HEK293 (cell line): ENCODE results near the gene DNASE1.

Experiments used
- CTCF ChIA-PET: fragments of 350-600 bp; formaldehyde crosslinking; extraction: SDS; loops from one replicate; lab custom pipeline; 2021; ENCODE audit warnings: antibody characterized with exemption; lab: Yijun Ruan, JAX
- POLR2A ChIA-PET: fragments of 300-600 bp; formaldehyde crosslinking; extraction: SDS; loops from one replicate; lab custom pipeline; 2020; ENCODE audit warnings: antibody characterized with exemption, inconsistent platforms; lab: Yijun Ruan, JAX
- H3K27ac ChIP-seq: fragments of 200-500 bp; sonication (Bioruptor generic); 2 replicates; pipeline ENCODE4 v1.5.1; 2014; ENCODE audit warnings: low read depth, low read length, control low read depth, inconsistent platforms; ENCODE audit errors: extremely low read depth
- H3K36me3 ChIP-seq, 2 experiments: fragments of 200-500 bp in 1 of 2; sonication (Bioruptor generic) in 1 of 2; 1 replicate in 1 of 2; 2 replicates in 1 of 2; pipeline ENCODE4 v1.5.1; 2014 to 2017; ENCODE audit warnings: inconsistent platforms in 2 of 2, low read length in 2 of 2; ENCODE audit not compliant: control insufficient read depth in 2 of 2, insufficient read depth in 1 of 2
- H3K4me1 ChIP-seq: fragments of 200-500 bp; sonication (Bioruptor generic); 2 replicates; pipeline ENCODE4 v1.5.1; 2014; ENCODE audit warnings: mild to moderate bottlenecking, low read length, inconsistent platforms; ENCODE audit not compliant: control insufficient read depth, insufficient read depth
- H3K4me3 ChIP-seq: 2 replicates; pipeline ENCODE4 v1.5.1; 2011; ENCODE audit warnings: low read depth, mild to moderate bottlenecking, control low read depth, low read length, moderate library complexity
- H3K9me3 ChIP-seq: fragments of 200-500 bp; sonication (Bioruptor generic); 2 replicates; pipeline ENCODE4 v1.5.1; 2014; ENCODE audit warnings: low read depth, low read length, inconsistent platforms; ENCODE audit not compliant: control insufficient read depth, insufficient read depth
- KLF1 ChIP-seq: fragments of 450-650 bp; formaldehyde crosslinking; IDR thresholded peaks from 2 replicates; pipeline ENCODE4 v1.5.1; 2016; ENCODE audit warnings: missing biosample characterization, missing genetic modification characterization
- PRDM1 ChIP-seq: fragments of 450-650 bp; formaldehyde crosslinking; IDR thresholded peaks from 2 replicates; pipeline ENCODE4; 2016; ENCODE audit warnings: missing biosample characterization, missing genetic modification characterization
- TRIM28 ChIP-seq: IDR thresholded peaks from 2 replicates; pipeline ENCODE4 v1.6.1; 2011; ENCODE audit warnings: low read length, control low read depth, borderline replicate concordance
- ZBTB7A ChIP-seq: fragments of 450-650 bp; formaldehyde crosslinking; IDR thresholded peaks from 2 replicates; pipeline ENCODE4 v1.5.1; 2016; ENCODE audit warnings: low read depth, missing biosample characterization, missing genetic modification characterization
- ZNF10 ChIP-seq: fragments of 450-650 bp; formaldehyde crosslinking; IDR thresholded peaks from 2 replicates; pipeline ENCODE4 v1.5.1; 2017; ENCODE audit warnings: missing biosample characterization, missing genetic modification characterization
- ZNF121 ChIP-seq: fragments of 450-650 bp; formaldehyde crosslinking; IDR thresholded peaks from 2 replicates; pipeline ENCODE4 v1.5.1; 2016; ENCODE audit warnings: missing biosample characterization, missing genetic modification characterization
- ZNF169 ChIP-seq: fragments of 450-650 bp; formaldehyde crosslinking; IDR thresholded peaks from 2 replicates; pipeline ENCODE4 v1.5.1; 2016; ENCODE audit warnings: missing biosample characterization, missing genetic modification characterization
- ZNF214 ChIP-seq: fragments of 450-650 bp; formaldehyde crosslinking; IDR thresholded peaks from 2 replicates; pipeline ENCODE4 v1.5.1; 2017; ENCODE audit warnings: missing biosample characterization, mild to moderate bottlenecking, missing genetic modification characterization, borderline replicate concordance
- ZNF221 ChIP-seq: fragments of 450-650 bp; formaldehyde crosslinking; IDR thresholded peaks from 2 replicates; pipeline ENCODE4 v1.5.1; 2017; ENCODE audit warnings: missing biosample characterization, missing genetic modification characterization, borderline replicate concordance
- ZNF239 ChIP-seq: fragments of 450-650 bp; formaldehyde crosslinking; IDR thresholded peaks from 2 replicates; pipeline ENCODE4 v1.5.1; 2016; ENCODE audit warnings: missing biosample characterization, missing genetic modification characterization
- ZNF404 ChIP-seq: fragments of 450-650 bp; formaldehyde crosslinking; IDR thresholded peaks from 2 replicates; pipeline ENCODE4 v1.5.1; 2017; ENCODE audit warnings: missing biosample characterization, missing genetic modification characterization
- ZNF416 ChIP-seq: fragments of 450-650 bp; formaldehyde crosslinking; IDR thresholded peaks from 2 replicates; pipeline ENCODE4 v1.5.1; 2016; ENCODE audit warnings: missing biosample characterization, missing genetic modification characterization
- ZNF423 ChIP-seq: fragments of 450-650 bp; formaldehyde crosslinking; IDR thresholded peaks from 2 replicates; pipeline ENCODE4 v1.5.1; 2016; ENCODE audit warnings: missing biosample characterization, missing genetic modification characterization
- ZNF560 ChIP-seq: fragments of 450-650 bp; formaldehyde crosslinking; IDR thresholded peaks from 2 replicates; pipeline ENCODE4 v1.5.1; 2017; ENCODE audit warnings: missing biosample characterization, missing genetic modification characterization, borderline replicate concordance
- ZNF600 ChIP-seq: fragments of 450-650 bp; formaldehyde crosslinking; IDR thresholded peaks from 2 replicates; pipeline ENCODE4 v1.5.1; 2016; ENCODE audit warnings: missing biosample characterization, missing genetic modification characterization
- ZNF677 ChIP-seq: fragments of 450-650 bp; IDR thresholded peaks from 2 replicates; pipeline ENCODE4 v1.5.0; 2018; ENCODE audit warnings: missing biosample characterization, mild to moderate bottlenecking, missing genetic modification characterization, moderate library complexity
- ZNF747 ChIP-seq: fragments of 450-650 bp; formaldehyde crosslinking; IDR thresholded peaks from 2 replicates; pipeline ENCODE4 v1.5.1; 2016; ENCODE audit warnings: missing biosample characterization, missing genetic modification characterization
- ZNF776 ChIP-seq: fragments of 450-650 bp; formaldehyde crosslinking; IDR thresholded peaks from 2 replicates; pipeline ENCODE4 v1.5.0; 2017; ENCODE audit warnings: missing biosample characterization, missing genetic modification characterization, borderline replicate concordance
- TF ChIP-seq, protein P1 (sequence below): fragments of 450-650 bp; formaldehyde crosslinking; IDR thresholded peaks from 2 replicates; pipeline ENCODE4 v1.5.1; 2016; ENCODE audit warnings: missing biosample characterization, missing genetic modification characterization
- TF ChIP-seq, protein P2 (sequence below): fragments of 450-650 bp; formaldehyde crosslinking; IDR thresholded peaks from 2 replicates; pipeline ENCODE4 v1.5.1; 2017; ENCODE audit warnings: missing biosample characterization, missing genetic modification characterization
- TF ChIP-seq, protein P3 (sequence below): fragments of 450-650 bp; formaldehyde crosslinking; IDR thresholded peaks from 2 replicates; pipeline ENCODE4 v1.5.1; 2017; ENCODE audit warnings: missing biosample characterization, missing genetic modification characterization
- TF ChIP-seq, protein P4 (sequence below): fragments of 450-650 bp; formaldehyde crosslinking; conservative IDR thresholded peaks from 2 replicates; pipeline ENCODE4 v1.5.1; 2016; ENCODE audit warnings: low read depth, missing biosample characterization, missing genetic modification characterization

DNASE1 gene

DNA sequence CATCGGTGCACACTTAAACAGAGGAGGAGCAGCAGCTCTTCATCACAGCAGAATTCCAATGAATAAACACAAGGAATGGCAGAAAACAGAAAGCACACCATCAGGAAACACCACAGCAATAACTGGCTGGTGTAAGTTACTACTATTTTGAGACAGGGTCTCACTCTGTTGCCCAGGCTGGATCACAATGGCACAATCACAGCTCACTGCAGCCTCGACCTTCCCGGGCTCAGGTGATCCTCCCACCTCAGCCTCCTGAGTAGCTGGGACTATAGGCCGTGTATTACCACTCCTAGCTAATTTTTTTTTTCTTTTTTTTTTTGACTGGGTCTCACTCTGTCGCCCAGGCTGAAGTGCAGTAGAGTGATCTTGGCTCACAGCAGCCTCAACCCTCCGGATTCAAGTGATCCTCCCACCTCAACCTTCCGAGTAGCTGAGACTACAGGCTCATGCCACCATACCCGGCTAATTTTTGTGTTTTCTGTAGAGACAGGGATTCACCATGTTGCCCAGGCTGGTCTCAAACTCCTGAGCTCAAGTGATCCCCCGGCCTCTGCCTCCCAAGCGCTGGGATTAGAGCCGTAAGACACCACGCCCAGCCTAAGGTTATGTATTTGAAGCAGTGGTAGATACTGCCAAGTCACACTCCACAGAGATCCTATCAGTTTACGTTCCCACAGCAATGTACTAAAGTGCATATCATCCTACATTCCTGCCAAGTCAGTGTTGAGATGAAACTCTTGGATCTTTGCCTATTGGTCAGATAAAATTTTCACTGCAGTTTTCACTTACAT is 42.1 kb downstream of the DNASE1 start:
- H3K36me3 ChIP-seq: peaks cover 0 to 8% of the 10 kb centered on the region in 2 experiments; a peak in 2 of 3 replicates
- no peak overlapping the region for H3K27ac ChIP-seq
- ChIA-PET POLR2A (no interaction called here), CTCF (interaction anchor here (0.6 to 1.3 kb wide), 4 partner anchors 22 to 557 kb away, joined by 3 to 8 read pairs (median 4); no protein-coding TSS in a partner anchor)
- H3K9me3 ChIP-seq: no peaks in the 10 kb centered on the region
- H3K4me1 ChIP-seq: no peaks in the 10 kb centered on the region
- no peak overlapping the region for H3K4me3 ChIP-seq
- TF ChIP-seq ZNF221 (no peak), ZNF747 (tag by site-specific recombination) (no peak), ZNF560 (no peak), ZNF239 (tag by site-specific recombination) (no peak), ZNF121 (peak; percentile 94), ZNF214 (tag by site-specific recombination) (no peak), ZNF677 (tag by site-specific recombination) (no peak), KLF1 (tag by site-specific recombination) (peak; percentile 35; the same call in 1 of the 2 replicates), ZNF169 (tag by site-specific recombination) (no peak), PRDM1 (tag by site-specific recombination) (0 out of 2 replicates have a peak, but pooled peaks have one; percentile 25), ZNF600 (tag by site-specific recombination) (no peak), TRIM28 (no peak)
- TF ChIP-seq, protein P1, sequence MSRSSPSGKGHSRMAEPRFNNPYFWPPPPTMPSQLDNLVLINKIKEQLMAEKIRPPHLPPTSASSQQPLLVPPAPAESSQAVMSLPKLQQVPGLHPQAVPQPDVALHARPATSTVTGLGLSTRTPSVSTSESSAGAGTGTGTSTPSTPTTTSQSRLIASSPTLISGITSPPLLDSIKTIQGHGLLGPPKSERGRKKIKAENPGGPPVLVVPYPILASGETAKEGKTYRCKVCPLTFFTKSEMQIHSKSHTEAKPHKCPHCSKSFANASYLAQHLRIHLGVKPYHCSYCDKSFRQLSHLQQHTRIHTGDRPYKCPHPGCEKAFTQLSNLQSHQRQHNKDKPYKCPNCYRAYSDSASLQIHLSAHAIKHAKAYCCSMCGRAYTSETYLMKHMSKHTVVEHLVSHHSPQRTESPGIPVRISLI (tag by site-specific recombination): peak; percentile 63; the same call in 1 of the 2 replicates

DNA sequence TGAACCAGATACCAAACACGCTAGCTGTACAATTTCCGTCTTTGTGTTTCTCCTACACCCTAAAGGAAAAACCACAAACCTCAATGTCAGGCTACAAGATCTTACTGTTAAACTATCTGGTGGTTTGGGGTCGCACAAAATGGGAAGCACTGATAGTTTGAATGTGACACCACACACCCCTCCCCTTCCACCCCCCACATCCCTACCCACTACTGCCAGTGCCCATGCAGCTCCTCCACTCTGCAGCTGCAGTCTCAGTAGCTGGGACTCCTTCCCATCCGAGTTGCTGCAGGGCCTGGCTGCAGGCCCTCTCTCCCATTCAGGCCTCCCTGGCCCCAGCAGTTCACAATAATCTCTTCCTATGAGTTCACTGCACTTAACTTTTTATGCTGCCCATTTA is 44.5 kb downstream of the DNASE1 start:
- no peak overlapping the region for H3K27ac ChIP-seq
- ChIA-PET CTCF (interaction anchor here (0.6 kb wide), 1 partner anchor 249 kb away, joined by 3 read pairs; no protein-coding TSS in a partner anchor), POLR2A (no interaction called here)
- H3K9me3 ChIP-seq: no peaks in the 10 kb centered on the region
- H3K36me3 ChIP-seq: peaks cover 3 to 13% of the 10 kb centered on the region in 2 experiments; a peak in 2 of 3 replicates
- no peaks in the 10 kb centered on the region for H3K4me1 ChIP-seq
- TF ChIP-seq ZNF214 (tag by site-specific recombination): no peak
- TF ChIP-seq ZBTB7A (tag by site-specific recombination): no peak
- H3K4me3 ChIP-seq: no peak overlapping the region

DNA sequence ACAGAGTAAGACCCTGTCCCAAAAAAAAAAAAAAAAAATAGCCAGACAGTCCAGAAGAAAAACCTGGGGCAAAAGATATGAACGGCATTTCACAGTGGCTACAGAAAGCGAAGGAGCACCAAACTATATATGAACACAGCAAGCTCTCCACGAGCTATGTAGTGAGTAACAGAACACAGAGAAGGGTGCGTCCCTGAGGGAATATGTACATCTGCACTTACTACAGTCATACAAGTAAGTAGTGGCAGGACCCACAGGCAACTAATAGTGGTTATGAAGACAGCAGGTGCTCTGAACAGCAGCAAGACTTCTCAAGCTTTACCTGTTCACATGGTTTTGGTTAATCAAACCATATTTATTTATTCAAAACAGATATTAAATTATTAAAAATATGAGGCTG is 47.0 kb downstream of the DNASE1 start:
- Histone ChIP-seq H3K4me3 (no peak overlapping the region), H3K4me1 (no peaks in the 10 kb centered on the region), H3K36me3 (peaks cover 8 to 10% of the 10 kb centered on the region in 2 experiments; a peak in 2 of 3 replicates), H3K9me3 (no peaks in the 10 kb centered on the region), H3K27ac (no peak overlapping the region)
- POLR2A ChIA-PET: interaction anchor here (0.6 kb wide), 1 partner anchor 529 kb away, joined by 4 read pairs; no protein-coding TSS in a partner anchor
- CTCF ChIA-PET: interaction anchor here (3.3 kb wide), 1 partner anchor 10 kb away, joined by 27 read pairs; no protein-coding TSS in a partner anchor
- TF ChIP-seq, protein P2, sequence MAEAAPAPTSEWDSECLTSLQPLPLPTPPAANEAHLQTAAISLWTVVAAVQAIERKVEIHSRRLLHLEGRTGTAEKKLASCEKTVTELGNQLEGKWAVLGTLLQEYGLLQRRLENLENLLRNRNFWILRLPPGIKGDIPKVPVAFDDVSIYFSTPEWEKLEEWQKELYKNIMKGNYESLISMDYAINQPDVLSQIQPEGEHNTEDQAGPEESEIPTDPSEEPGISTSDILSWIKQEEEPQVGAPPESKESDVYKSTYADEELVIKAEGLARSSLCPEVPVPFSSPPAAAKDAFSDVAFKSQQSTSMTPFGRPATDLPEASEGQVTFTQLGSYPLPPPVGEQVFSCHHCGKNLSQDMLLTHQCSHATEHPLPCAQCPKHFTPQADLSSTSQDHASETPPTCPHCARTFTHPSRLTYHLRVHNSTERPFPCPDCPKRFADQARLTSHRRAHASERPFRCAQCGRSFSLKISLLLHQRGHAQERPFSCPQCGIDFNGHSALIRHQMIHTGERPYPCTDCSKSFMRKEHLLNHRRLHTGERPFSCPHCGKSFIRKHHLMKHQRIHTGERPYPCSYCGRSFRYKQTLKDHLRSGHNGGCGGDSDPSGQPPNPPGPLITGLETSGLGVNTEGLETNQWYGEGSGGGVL: no peak
- TF ChIP-seq ZNF423 (tag by site-specific recombination): no peak
- TF ChIP-seq ZNF416 (tag by site-specific recombination): no peak
- TF ChIP-seq ZNF404 (tag by site-specific recombination): no peak
- no peak for TF ChIP-seq ZNF10 (tag by site-specific recombination)
- TF ChIP-seq, protein P3, sequence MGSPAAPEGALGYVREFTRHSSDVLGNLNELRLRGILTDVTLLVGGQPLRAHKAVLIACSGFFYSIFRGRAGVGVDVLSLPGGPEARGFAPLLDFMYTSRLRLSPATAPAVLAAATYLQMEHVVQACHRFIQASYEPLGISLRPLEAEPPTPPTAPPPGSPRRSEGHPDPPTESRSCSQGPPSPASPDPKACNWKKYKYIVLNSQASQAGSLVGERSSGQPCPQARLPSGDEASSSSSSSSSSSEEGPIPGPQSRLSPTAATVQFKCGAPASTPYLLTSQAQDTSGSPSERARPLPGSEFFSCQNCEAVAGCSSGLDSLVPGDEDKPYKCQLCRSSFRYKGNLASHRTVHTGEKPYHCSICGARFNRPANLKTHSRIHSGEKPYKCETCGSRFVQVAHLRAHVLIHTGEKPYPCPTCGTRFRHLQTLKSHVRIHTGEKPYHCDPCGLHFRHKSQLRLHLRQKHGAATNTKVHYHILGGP (tag by site-specific recombination): no peak
- no peak for TF ChIP-seq ZNF677 (tag by site-specific recombination)
- TF ChIP-seq, protein P4, sequence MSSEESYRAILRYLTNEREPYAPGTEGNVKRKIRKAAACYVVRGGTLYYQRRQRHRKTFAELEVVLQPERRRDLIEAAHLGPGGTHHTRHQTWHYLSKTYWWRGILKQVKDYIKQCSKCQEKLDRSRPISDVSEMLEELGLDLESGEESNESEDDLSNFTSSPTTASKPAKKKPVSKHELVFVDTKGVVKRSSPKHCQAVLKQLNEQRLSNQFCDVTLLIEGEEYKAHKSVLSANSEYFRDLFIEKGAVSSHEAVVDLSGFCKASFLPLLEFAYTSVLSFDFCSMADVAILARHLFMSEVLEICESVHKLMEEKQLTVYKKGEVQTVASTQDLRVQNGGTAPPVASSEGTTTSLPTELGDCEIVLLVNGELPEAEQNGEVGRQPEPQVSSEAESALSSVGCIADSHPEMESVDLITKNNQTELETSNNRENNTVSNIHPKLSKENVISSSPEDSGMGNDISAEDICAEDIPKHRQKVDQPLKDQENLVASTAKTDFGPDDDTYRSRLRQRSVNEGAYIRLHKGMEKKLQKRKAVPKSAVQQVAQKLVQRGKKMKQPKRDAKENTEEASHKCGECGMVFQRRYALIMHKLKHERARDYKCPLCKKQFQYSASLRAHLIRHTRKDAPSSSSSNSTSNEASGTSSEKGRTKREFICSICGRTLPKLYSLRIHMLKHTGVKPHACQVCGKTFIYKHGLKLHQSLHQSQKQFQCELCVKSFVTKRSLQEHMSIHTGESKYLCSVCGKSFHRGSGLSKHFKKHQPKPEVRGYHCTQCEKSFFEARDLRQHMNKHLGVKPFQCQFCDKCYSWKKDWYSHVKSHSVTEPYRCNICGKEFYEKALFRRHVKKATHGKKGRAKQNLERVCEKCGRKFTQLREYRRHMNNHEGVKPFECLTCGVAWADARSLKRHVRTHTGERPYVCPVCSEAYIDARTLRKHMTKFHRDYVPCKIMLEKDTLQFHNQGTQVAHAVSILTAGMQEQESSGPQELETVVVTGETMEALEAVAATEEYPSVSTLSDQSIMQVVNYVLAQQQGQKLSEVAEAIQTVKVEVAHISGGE (tag by site-specific recombination): no peak
- TF ChIP-seq ZNF776 (tag by site-specific recombination): no peak
- TF ChIP-seq ZNF121: no peak
